T-cell (primary cell): ENCODE measurements around the gene MC4R. TPM values are rescaled to one million over a fixed set of nuclear protein-coding genes. Genes with fewer than 3 reads are reported as not detected.

ENCODE experiments used
- ATAC-seq, 4 experiments: fragments of 200-7000 bp in 3 of 4; fragments of 150-1000 bp in 1 of 4; cut with Tn5 transposase; replicated peaks in 1 of 4; 1 replicate in 3 of 4; 2 replicates in 1 of 4; pipeline ENCODE4 v1.10.0; 2021; ENCODE audit warnings: moderate library complexity in 3 of 4, mild to moderate bottlenecking in 2 of 4, moderate number of reproducible peaks in 1 of 4
- CTCF ChIA-PET, 2 donors: fragments of 300-600 bp; sonication (Branson Sonifier 250); formaldehyde crosslinking; loops; one replicate each; lab custom pipeline; 2022; ENCODE audit warnings: antibody characterized with exemption in 2 of 2; lab: Charles Lee
- POLR2A ChIA-PET, 2 donors: fragments of 300-600 bp; sonication (Branson Sonifier 250); formaldehyde crosslinking; loops; one replicate each; lab custom pipeline; 2022; ENCODE audit warnings: antibody characterized with exemption in 2 of 2; lab: Charles Lee
- DNase-seq, 35 experiments: peaks; one replicate each; pipeline versions ENCODE4 v3.0.0 to v3.0.0-alpha.2; 2013 to 2023
- H3K27ac ChIP-seq: one replicate; pipeline ENCODE4 v1.5.1; 2013; ENCODE audit warnings: low read length
- H3K27me3 ChIP-seq, 2 experiments: replicated peaks in 1 of 2; 1 replicate in 1 of 2; 2 replicates in 1 of 2; pipeline versions ENCODE4 v1.6.1 to v1.7.0; 2013; ENCODE audit warnings: low read length in 1 of 2, mixed read lengths in 1 of 2; ENCODE audit not compliant: control insufficient read depth in 2 of 2, insufficient read depth in 2 of 2; ENCODE audit errors: extremely low read depth in 1 of 2
- H3K36me3 ChIP-seq, 2 donors: 1 replicate in 1 of 2; 2 replicates in 1 of 2; pipeline versions ENCODE4 v1.6.1 to v1.7.0; 2013; ENCODE audit warnings: low read length in 1 of 2; ENCODE audit not compliant: control insufficient read depth in 2 of 2, insufficient read depth in 1 of 2; ENCODE audit errors: extremely low read depth in 1 of 2
- H3K4me1 ChIP-seq, 2 experiments: 1 replicate in 1 of 2; 2 replicates in 1 of 2; pipeline versions ENCODE4 v1.6.1 to v1.7.0; 2013; ENCODE audit warnings: low read length in 2 of 2, mixed read lengths in 1 of 2; ENCODE audit not compliant: insufficient read depth in 2 of 2, control insufficient read depth in 1 of 2; ENCODE audit errors: extremely low read depth in 1 of 2
- H3K4me3 ChIP-seq, 2 donors: 1 replicate in 1 of 2; 2 replicates in 1 of 2; pipeline versions ENCODE4 v1.5.1 to v1.7.0; 2013; ENCODE audit warnings: mild to moderate bottlenecking in 2 of 2, low read length in 1 of 2, moderate library complexity in 1 of 2; ENCODE audit not compliant: control insufficient read depth in 1 of 2; ENCODE audit errors: extremely low read depth in 1 of 2
- H3K9me3 ChIP-seq: 2 replicates; pipeline ENCODE4 v1.7.0; 2013
- H3K27ac Mint-ChIP-seq, 2 donors: one replicate each; pipeline ENCODE4 v1.8.0; 2020 to 2021; ENCODE audit warnings: mild to moderate bottlenecking in 2 of 2, mixed read lengths in 2 of 2
- H3K27me3 Mint-ChIP-seq, 2 donors: one replicate each; pipeline ENCODE4 v1.8.0; 2021 to 2022; ENCODE audit warnings: mixed read lengths in 2 of 2
- H3K36me3 Mint-ChIP-seq: one replicate; pipeline ENCODE4 v1.8.0; 2021; ENCODE audit warnings: mixed read lengths
- H3K4me1 Mint-ChIP-seq, 3 donors: one replicate each; pipeline ENCODE4 v1.8.0; 2020 to 2022; ENCODE audit warnings: mixed read lengths in 3 of 3, mild to moderate bottlenecking in 1 of 3
- H3K4me3 Mint-ChIP-seq, 3 donors: one replicate each; pipeline ENCODE4 v1.8.0; 2020 to 2022; ENCODE audit warnings: mild to moderate bottlenecking in 3 of 3, mixed read lengths in 3 of 3, moderate library complexity in 3 of 3
- H3K9me3 Mint-ChIP-seq, 3 donors: one replicate each; pipeline ENCODE4 v1.8.0; 2020 to 2022; ENCODE audit warnings: mixed read lengths in 3 of 3
- WGBS: methylation state at CpG from one replicate; pipeline ENCODE4 v1.1.5; 2013; ENCODE audit warnings: missing lambda C conversion rate; ENCODE audit not compliant: insufficient coverage; 5-methylcytosine and 5-hydroxymethylcytosine counted together
- total RNA-seq, 35 experiments: library from RNA in 6 of 35; stranded (reverse) in 6 of 35; fragments of 120-200 nt in 1 of 35; gene quantifications; one replicate each; pipeline versions ENCODE4 v1.2.1 to v1.2.4 and lab custom pipeline; 2013 to 2026

Gene MC4R
- total RNA-seq, 5 donors from 2014 or later (not counting 1 experiment from before 2014, with no cell fraction given): not detected

- no peaks in the 10 kb centered on the region for H3K4me1 ChIP-seq
- WGBS: no CpG with 5 or more reads among the region's 2 CpGs
- Mint-ChIP-seq H3K4me1 (no peaks in the 10 kb centered on the region), H3K9me3 (peaks cover 0 to 4% (median 3%) of the 10 kb centered on the region in 3 donors), H3K27ac (no peak overlapping the region), H3K36me3 (no peaks in the 10 kb centered on the region), H3K27me3 (no peaks in the 10 kb centered on the region), H3K4me3 (no peak overlapping the region)
- H3K36me3 ChIP-seq: no peaks in the 10 kb centered on the region
- H3K9me3 ChIP-seq: no peaks in the 10 kb centered on the region
- DNase-seq (no peak), ATAC-seq (no peak)
- CTCF ChIA-PET: no interaction called here
- no peaks in the 10 kb centered on the region for H3K27me3 ChIP-seq
- no peak overlapping the region for H3K27ac ChIP-seq
- no peak overlapping the region for H3K4me3 ChIP-seq
- POLR2A ChIA-PET: no interaction called here
Observed at GRCh38 chr18:60383893-60384292, 11.3 kb upstream of the MC4R start.

GRCh38 chr18:60377778-60378469 lies 5.3 kb upstream of the MC4R start:
- Mint-ChIP-seq H3K9me3 (peaks cover 0 to 7% (median 0%) of the 10 kb centered on the region in 3 donors), H3K4me1 (no peaks in the 10 kb centered on the region), H3K27me3 (no peaks in the 10 kb centered on the region), H3K36me3 (no peaks in the 10 kb centered on the region), H3K27ac (no peak overlapping the region), H3K4me3 (no peak overlapping the region)
- no peak overlapping the region for H3K27ac ChIP-seq
- no peaks in the 10 kb centered on the region for H3K9me3 ChIP-seq
- no peak overlapping the region for H3K4me3 ChIP-seq
- ChIA-PET CTCF (interaction anchor here (0.6 kb wide), 2 partner anchors 92 to 507 kb away, joined by 3 read pairs; no protein-coding TSS in a partner anchor), POLR2A (no interaction called here)
- WGBS: no CpG with 5 or more reads among the region's 2 CpGs
- no peak for ATAC-seq
- H3K27me3 ChIP-seq: no peaks in the 10 kb centered on the region
- H3K4me1 ChIP-seq: no peaks in the 10 kb centered on the region
- DNase-seq: no peak
- H3K36me3 ChIP-seq: no peaks in the 10 kb centered on the region

GRCh38 chr18:60372132-60372531 lies 443 bp downstream of the MC4R start:
- no peak for ATAC-seq
- no peak overlapping the region for H3K27ac Mint-ChIP-seq
- Histone ChIP-seq H3K27me3 (no peaks in the 10 kb centered on the region), H3K27ac (no peak overlapping the region), H3K36me3 (no peaks in the 10 kb centered on the region), H3K4me1 (no peaks in the 10 kb centered on the region), H3K9me3 (no peaks in the 10 kb centered on the region), H3K4me3 (no peak overlapping the region)
- no peaks in the 10 kb centered on the region for H3K4me1 Mint-ChIP-seq
- ChIA-PET CTCF (no interaction called here), POLR2A (no interaction called here)
- H3K9me3 Mint-ChIP-seq: peaks cover 0 to 4% (median 0%) of the 10 kb centered on the region in 3 donors
- DNase-seq: no peak
- H3K27me3 Mint-ChIP-seq: no peaks in the 10 kb centered on the region
- no peaks in the 10 kb centered on the region for H3K36me3 Mint-ChIP-seq
- WGBS: 71% methylated on average over 3 of the region's 4 CpGs
- H3K4me3 Mint-ChIP-seq: no peak overlapping the region

- DNase-seq (no peak), ATAC-seq (no peak)
- POLR2A ChIA-PET: no interaction called here
- no peaks in the 10 kb centered on the region for H3K4me1 Mint-ChIP-seq
- H3K4me3 ChIP-seq: no peak overlapping the region
- H3K27me3 ChIP-seq: no peaks in the 10 kb centered on the region
- no peaks in the 10 kb centered on the region for H3K9me3 ChIP-seq
- no peak overlapping the region for H3K27ac Mint-ChIP-seq
- H3K36me3 ChIP-seq: no peaks in the 10 kb centered on the region
- no peak overlapping the region for H3K4me3 Mint-ChIP-seq
- no peak overlapping the region for H3K27ac ChIP-seq
- no CpG with 5 or more reads among the region's 1 CpG for WGBS
- peaks cover 0 to 6% (median 2%) of the 10 kb centered on the region in 3 donors for H3K9me3 Mint-ChIP-seq
- H3K27me3 Mint-ChIP-seq: no peaks in the 10 kb centered on the region
- H3K4me1 ChIP-seq: no peaks in the 10 kb centered on the region
- CTCF ChIA-PET: no interaction called here
- no peaks in the 10 kb centered on the region for H3K36me3 Mint-ChIP-seq
Observed at GRCh38 chr18:60358516-60358915, 14.1 kb downstream of the MC4R start.

- H3K27ac Mint-ChIP-seq: no peak overlapping the region
- WGBS: 19% methylated on average over 2 of the region's 3 CpGs
- no peak for DNase-seq
- Histone ChIP-seq H3K9me3 (no peaks in the 10 kb centered on the region), H3K27me3 (no peaks in the 10 kb centered on the region), H3K27ac (no peak overlapping the region), H3K4me3 (no peak overlapping the region), H3K4me1 (no peaks in the 10 kb centered on the region), H3K36me3 (no peaks in the 10 kb centered on the region)
- ChIA-PET CTCF (no interaction called here), POLR2A (no interaction called here)
- no peaks in the 10 kb centered on the region for H3K36me3 Mint-ChIP-seq
- H3K27me3 Mint-ChIP-seq: no peaks in the 10 kb centered on the region
- no peaks in the 10 kb centered on the region for H3K4me1 Mint-ChIP-seq
- no peak overlapping the region for H3K4me3 Mint-ChIP-seq
- peaks cover 3 to 24% (median 5%) of the 10 kb centered on the region in 3 donors for H3K9me3 Mint-ChIP-seq
- ATAC-seq: no peak
Observed at GRCh38 chr18:60350941-60351340, 21.6 kb downstream of the MC4R start.

DNA sequence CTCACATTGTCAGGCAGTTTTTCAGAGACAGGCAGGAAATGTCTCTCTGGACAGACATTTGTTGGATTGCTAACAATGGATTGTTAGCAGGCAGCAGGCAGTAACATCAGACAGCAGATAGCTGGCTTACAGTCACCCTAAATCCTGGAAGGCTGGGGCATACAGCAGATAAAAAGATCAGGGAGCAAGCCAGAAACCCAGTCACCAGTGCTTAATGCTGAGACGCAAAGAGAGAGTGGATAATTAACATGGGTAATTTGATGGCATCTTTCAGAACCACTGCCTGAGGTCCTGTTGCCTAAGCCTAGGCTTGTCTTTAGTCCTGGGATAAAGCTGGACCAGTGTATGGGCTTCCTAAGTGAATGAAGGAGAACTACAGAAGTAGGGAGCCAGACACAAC lies 22.4 kb downstream of the MC4R start:
- Histone ChIP-seq H3K9me3 (no peaks in the 10 kb centered on the region), H3K27me3 (no peaks in the 10 kb centered on the region), H3K4me1 (no peaks in the 10 kb centered on the region), H3K4me3 (no peak overlapping the region), H3K27ac (no peak overlapping the region), H3K36me3 (no peaks in the 10 kb centered on the region)
- POLR2A ChIA-PET: no interaction called here
- CTCF ChIA-PET: no interaction called here
- no peak for ATAC-seq
- Mint-ChIP-seq H3K36me3 (no peaks in the 10 kb centered on the region), H3K27me3 (no peaks in the 10 kb centered on the region), H3K27ac (no peak overlapping the region), H3K4me3 (no peak overlapping the region), H3K9me3 (peaks cover 3 to 24% (median 5%) of the 10 kb centered on the region in 3 donors), H3K4me1 (no peaks in the 10 kb centered on the region)
- DNase-seq: no peak
- 57% methylated on average over 1 of the region's 1 CpG for WGBS
